Lower leg skin (tissue), 3 donors: ENCODE measurements around the gene CAVIN4.

Source experiments
- POLR2A ChIP-seq, 2 donors: fragments of 450-650 bp; IDR thresholded peaks; one replicate each; pipeline ENCODE4 v1.6.1; 2016 to 2017; ENCODE audit warnings: antibody characterized with exemption in 2 of 2, mild to moderate bottlenecking in 1 of 2, moderate library complexity in 1 of 2
- TF ChIP-seq, protein P1 (sequence below), 3 donors: fragments of 450-650 bp; IDR thresholded peaks; one replicate each; pipeline ENCODE4 v1.5.1; 2016; ENCODE audit warnings: antibody characterized with exemption in 3 of 3, mild to moderate bottlenecking in 3 of 3, moderate library complexity in 2 of 3

DNA sequence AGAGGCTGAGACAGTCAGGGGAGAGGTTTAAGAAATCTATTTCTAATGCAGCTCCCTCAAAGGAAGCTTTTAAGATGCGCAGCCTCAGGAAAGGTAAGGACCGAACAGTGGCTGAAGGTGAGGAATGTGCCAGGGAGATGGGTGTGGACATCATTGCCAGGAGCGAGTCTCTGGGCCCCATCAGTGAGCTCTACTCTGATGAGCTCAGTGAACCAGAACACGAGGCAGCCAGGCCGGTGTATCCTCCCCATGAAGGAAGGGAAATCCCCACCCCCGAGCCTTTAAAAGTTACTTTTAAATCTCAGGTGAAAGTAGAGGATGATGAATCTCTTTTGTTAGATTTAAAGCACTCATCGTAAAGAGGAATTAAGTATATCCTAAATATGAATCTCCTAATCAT, 8.2 kb downstream of the CAVIN4 start:
- TF ChIP-seq, protein P1, sequence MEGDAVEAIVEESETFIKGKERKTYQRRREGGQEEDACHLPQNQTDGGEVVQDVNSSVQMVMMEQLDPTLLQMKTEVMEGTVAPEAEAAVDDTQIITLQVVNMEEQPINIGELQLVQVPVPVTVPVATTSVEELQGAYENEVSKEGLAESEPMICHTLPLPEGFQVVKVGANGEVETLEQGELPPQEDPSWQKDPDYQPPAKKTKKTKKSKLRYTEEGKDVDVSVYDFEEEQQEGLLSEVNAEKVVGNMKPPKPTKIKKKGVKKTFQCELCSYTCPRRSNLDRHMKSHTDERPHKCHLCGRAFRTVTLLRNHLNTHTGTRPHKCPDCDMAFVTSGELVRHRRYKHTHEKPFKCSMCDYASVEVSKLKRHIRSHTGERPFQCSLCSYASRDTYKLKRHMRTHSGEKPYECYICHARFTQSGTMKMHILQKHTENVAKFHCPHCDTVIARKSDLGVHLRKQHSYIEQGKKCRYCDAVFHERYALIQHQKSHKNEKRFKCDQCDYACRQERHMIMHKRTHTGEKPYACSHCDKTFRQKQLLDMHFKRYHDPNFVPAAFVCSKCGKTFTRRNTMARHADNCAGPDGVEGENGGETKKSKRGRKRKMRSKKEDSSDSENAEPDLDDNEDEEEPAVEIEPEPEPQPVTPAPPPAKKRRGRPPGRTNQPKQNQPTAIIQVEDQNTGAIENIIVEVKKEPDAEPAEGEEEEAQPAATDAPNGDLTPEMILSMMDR (IDR thresholded peaks at IDR 0.05), result no peak
- no peak for TF ChIP-seq POLR2A (IDR thresholded peaks at IDR 0.05)
